Naive thymus-derived CD4-positive, alpha-beta T cell (primary cell): Measurements from ENCODE around the gene HSPA6. TPM values are rescaled to one million over a fixed set of nuclear protein-coding genes. Genes with fewer than 3 reads are reported as not detected.
A peak's percentile ranks its signal among the peaks of the same experiment; 100 is the strongest.

Experiments
- ATAC-seq: fragments of 150-1000 bp; cut with Tn5 transposase; 2 replicates; pipeline ENCODE4 v1.10.0; 2021; ENCODE audit warnings: mild to moderate bottlenecking, moderate library complexity
- CTCF ChIA-PET: fragments of 350-600 bp; sonication (Branson Sonifier 250); formaldehyde crosslinking; loops from one replicate; lab custom pipeline; 2021; ENCODE audit warnings: antibody characterized with exemption; lab: Charles Lee
- POLR2A ChIA-PET: fragments of 350-600 bp; sonication (Branson Sonifier 250); formaldehyde crosslinking; loops from one replicate; lab custom pipeline; 2021; ENCODE audit warnings: antibody characterized with exemption, inconsistent platforms; lab: Charles Lee
- DNase-seq, 9 donors: peaks; one replicate each; pipeline versions ENCODE4 v3.0.0 to v3.0.0-alpha.2; 2020 to 2022; ENCODE audit warnings: mixed read lengths in 1 of 9
- H3K27ac ChIP-seq: one replicate; pipeline ENCODE4 v1.7.0; 2013; ENCODE audit warnings: mild to moderate bottlenecking, low read depth, low read length, moderate library complexity
- H3K27me3 ChIP-seq, 2 donors: one replicate each; pipeline ENCODE4 v1.7.0; 2013; ENCODE audit warnings: low read length in 2 of 2, mild to moderate bottlenecking in 2 of 2, moderate library complexity in 2 of 2; ENCODE audit not compliant: control insufficient read depth in 2 of 2, insufficient read depth in 2 of 2
- H3K36me3 ChIP-seq, 3 experiments: 1 replicate in 2 of 3; 2 replicates in 1 of 3; pipeline ENCODE4 v1.7.0; 2013; ENCODE audit warnings: low read length in 3 of 3, mild to moderate bottlenecking in 3 of 3, moderate library complexity in 1 of 3; ENCODE audit not compliant: insufficient read depth in 3 of 3, control insufficient read depth in 2 of 3
- H3K4me1 ChIP-seq, 2 donors: one replicate each; pipeline ENCODE4 v1.7.0; 2013; ENCODE audit warnings: low read length in 2 of 2, mild to moderate bottlenecking in 2 of 2, moderate library complexity in 1 of 2; ENCODE audit not compliant: control insufficient read depth in 2 of 2, insufficient read depth in 2 of 2
- H3K4me3 ChIP-seq: 2 replicates; pipeline ENCODE4 v1.7.0; 2013; ENCODE audit warnings: mild to moderate bottlenecking, low read length
- H3K9me3 ChIP-seq, 3 experiments: 1 replicate in 2 of 3; 2 replicates in 1 of 3; pipeline ENCODE4 v1.7.0; 2013; ENCODE audit warnings: low read length in 3 of 3; ENCODE audit not compliant: control insufficient read depth in 2 of 3
- H3K27ac Mint-ChIP-seq, 9 donors: one replicate each; pipeline ENCODE4 v1.8.0; 2020 to 2022; ENCODE audit warnings: mixed read lengths in 9 of 9, mild to moderate bottlenecking in 8 of 9, moderate library complexity in 5 of 9, inconsistent platforms in 2 of 9
- H3K27me3 Mint-ChIP-seq, 5 donors: one replicate each; pipeline ENCODE4 v1.8.0; 2021 to 2022; ENCODE audit warnings: mixed read lengths in 5 of 5, mild to moderate bottlenecking in 1 of 5
- H3K36me3 Mint-ChIP-seq, 5 donors: one replicate each; pipeline ENCODE4 v1.8.0; 2020 to 2022; ENCODE audit warnings: mixed read lengths in 5 of 5, mild to moderate bottlenecking in 3 of 5, inconsistent platforms in 1 of 5
- H3K4me1 Mint-ChIP-seq, 7 donors: one replicate each; pipeline ENCODE4 v1.8.0; 2020 to 2022; ENCODE audit warnings: mixed read lengths in 7 of 7, mild to moderate bottlenecking in 3 of 7, inconsistent platforms in 1 of 7
- H3K4me3 Mint-ChIP-seq, 10 donors: one replicate each; pipeline ENCODE4 v1.8.0; 2020 to 2022; ENCODE audit warnings: mild to moderate bottlenecking in 10 of 10, mixed read lengths in 10 of 10, moderate library complexity in 6 of 10, inconsistent platforms in 2 of 10
- H3K9me3 Mint-ChIP-seq, 11 donors: one replicate each; pipeline ENCODE4 v1.8.0; 2020 to 2022; ENCODE audit warnings: mixed read lengths in 11 of 11, mild to moderate bottlenecking in 4 of 11, inconsistent platforms in 1 of 11, moderate library complexity in 1 of 11
- intact Hi-C, 2 donors: fragments of 100-400 bp; cut with micrococcal nuclease; formaldehyde crosslinking; loops; one replicate each; pipeline ENCODE4 v1.15.1; 2023
- polyA plus RNA-seq, 2 donors: library from polyadenylated mRNA; unstranded; fragments of 300-500 nt; fragmentation: Illumina TruSeq; gene quantifications; one replicate each; pipeline ENCODE4 v1.2.3, GENCODE V29; 2021
- total RNA-seq, 6 experiments: library from RNA in 5 of 6; stranded (reverse) in 5 of 6; gene quantifications; 1 replicate in 5 of 6; 2 replicates in 1 of 6; pipeline ENCODE4 v1.2.3 and lab custom pipeline; 2021 to 2026

Gene HSPA6
- total and polyA plus RNA-seq, 7 experiments from 2014 or later = 0.32 to 3.5 (median 0.89) TPM; not detected in 2

- intact Hi-C loops = no loop called here
- H3K9me3 Mint-ChIP-seq = no peaks in the 10 kb centered on the region
- Histone ChIP-seq H3K4me1 (no peaks in the 10 kb centered on the region), H3K36me3 (no peaks in the 10 kb centered on the region), H3K27me3 (no peaks in the 10 kb centered on the region), H3K9me3 (no peaks in the 10 kb centered on the region), H3K27ac (no peak overlapping the region), H3K4me3 (no peak overlapping the region)
- no peaks in the 10 kb centered on the region for H3K36me3 Mint-ChIP-seq
- peaks cover 5 to 19% (median 5%) of the 10 kb centered on the region in 7 donors for H3K4me1 Mint-ChIP-seq
- H3K27ac Mint-ChIP-seq = no peak overlapping the region
- no peak for DNase-seq
- H3K27me3 Mint-ChIP-seq = peaks cover 23 to 58% (median 43%) of the 10 kb centered on the region in 5 donors
- POLR2A ChIA-PET = no interaction called here
- CTCF ChIA-PET = no interaction called here
- ATAC-seq = no peak
- H3K4me3 Mint-ChIP-seq = no peak overlapping the region
These were observed 21.5 kb upstream of the HSPA6 start for GRCh38 chr1:161502641-161503393.

GRCh38 chr1:161503394-161503748, 21.0 kb upstream of the HSPA6 start:
- ATAC-seq = no peak
- Histone ChIP-seq H3K4me1 (no peaks in the 10 kb centered on the region), H3K27me3 (no peaks in the 10 kb centered on the region), H3K27ac (no peak overlapping the region), H3K4me3 (no peak overlapping the region), H3K36me3 (no peaks in the 10 kb centered on the region), H3K9me3 (no peaks in the 10 kb centered on the region)
- no peak for DNase-seq
- Mint-ChIP-seq H3K4me3 (no peak overlapping the region), H3K27me3 (peaks cover 23 to 55% (median 37%) of the 10 kb centered on the region in 5 donors), H3K27ac (no peak overlapping the region), H3K36me3 (no peaks in the 10 kb centered on the region), H3K9me3 (no peaks in the 10 kb centered on the region), H3K4me1 (peaks cover 5 to 19% (median 5%) of the 10 kb centered on the region in 7 donors)
- ChIA-PET POLR2A (no interaction called here), CTCF (no interaction called here)
- intact Hi-C loops = no loop called here

GRCh38 chr1:161505686-161506085, 18.7 kb upstream of the HSPA6 start:
- Mint-ChIP-seq H3K4me3 (no peak overlapping the region), H3K27ac (no peak overlapping the region), H3K36me3 (no peaks in the 10 kb centered on the region), H3K27me3 (peaks cover 18 to 35% (median 25%) of the 10 kb centered on the region in 5 donors), H3K4me1 (peaks cover 0 to 13% (median 3%) of the 10 kb centered on the region in 7 donors), H3K9me3 (no peaks in the 10 kb centered on the region)
- Histone ChIP-seq H3K4me1 (no peaks in the 10 kb centered on the region), H3K27me3 (no peaks in the 10 kb centered on the region), H3K27ac (no peak overlapping the region), H3K36me3 (no peaks in the 10 kb centered on the region), H3K9me3 (no peaks in the 10 kb centered on the region), H3K4me3 (no peak overlapping the region)
- intact Hi-C loops = no loop called here
- POLR2A ChIA-PET = no interaction called here
- CTCF ChIA-PET = no interaction called here
- ATAC-seq = no peak
- DNase-seq = no peak

GRCh38 chr1:161506336-161507223, 17.8 kb upstream of the HSPA6 start:
- ChIA-PET CTCF (no interaction called here), POLR2A (no interaction called here)
- DNase-seq = no peak
- H3K36me3 Mint-ChIP-seq = no peaks in the 10 kb centered on the region
- H3K4me3 ChIP-seq = no peak overlapping the region
- no peaks in the 10 kb centered on the region for H3K9me3 ChIP-seq
- no peak overlapping the region for H3K27ac Mint-ChIP-seq
- ATAC-seq = peak; percentile 68
- H3K36me3 ChIP-seq = no peaks in the 10 kb centered on the region
- H3K9me3 Mint-ChIP-seq = no peaks in the 10 kb centered on the region
- H3K4me1 ChIP-seq = no peaks in the 10 kb centered on the region
- intact Hi-C loops = no loop called here
- H3K4me1 Mint-ChIP-seq = peaks cover 0 to 13% (median 3%) of the 10 kb centered on the region in 7 donors
- H3K4me3 Mint-ChIP-seq = no peak overlapping the region
- H3K27ac ChIP-seq = no peak overlapping the region
- H3K27me3 Mint-ChIP-seq = peaks cover 18 to 27% (median 21%) of the 10 kb centered on the region in 5 donors
- H3K27me3 ChIP-seq = no peaks in the 10 kb centered on the region

- H3K27ac Mint-ChIP-seq = no peak overlapping the region
- peaks cover 11 to 14% (median 13%) of the 10 kb centered on the region in 5 donors for H3K27me3 Mint-ChIP-seq
- CTCF ChIA-PET = no interaction called here
- no peaks in the 10 kb centered on the region for H3K27me3 ChIP-seq
- no peak overlapping the region for H3K4me3 Mint-ChIP-seq
- no peaks in the 10 kb centered on the region for H3K9me3 Mint-ChIP-seq
- H3K4me3 ChIP-seq = no peak overlapping the region
- ATAC-seq = no peak
- H3K36me3 Mint-ChIP-seq = no peaks in the 10 kb centered on the region
- DNase-seq = no peak
- H3K9me3 ChIP-seq = no peaks in the 10 kb centered on the region
- intact Hi-C loops = loop anchor here in 1 of 2 donors (5.0 kb wide), 1 partner anchor 87 kb away; no protein-coding TSS in a partner anchor
- H3K4me1 ChIP-seq = no peaks in the 10 kb centered on the region
- no peaks in the 10 kb centered on the region for H3K36me3 ChIP-seq
- POLR2A ChIA-PET = no interaction called here
- H3K4me1 Mint-ChIP-seq = peaks cover 0 to 13% (median 3%) of the 10 kb centered on the region in 7 donors
- H3K27ac ChIP-seq = no peak overlapping the region
These were observed 13.9 kb upstream of the HSPA6 start for GRCh38 chr1:161510477-161510876.

GRCh38 chr1:161511018-161511755, 13.2 kb upstream of the HSPA6 start:
- peaks cover 0 to 8% (median 3%) of the 10 kb centered on the region in 7 donors for H3K4me1 Mint-ChIP-seq
- intact Hi-C loops = loop anchor here in 1 of 2 donors (5.0 kb wide), 1 partner anchor 86 kb away; no protein-coding TSS in a partner anchor
- Histone ChIP-seq H3K4me3 (no peak overlapping the region), H3K36me3 (no peaks in the 10 kb centered on the region), H3K4me1 (no peaks in the 10 kb centered on the region), H3K27ac (no peak overlapping the region), H3K9me3 (no peaks in the 10 kb centered on the region), H3K27me3 (no peaks in the 10 kb centered on the region)
- ChIA-PET CTCF (no interaction called here), POLR2A (no interaction called here)
- no peak overlapping the region for H3K27ac Mint-ChIP-seq
- H3K9me3 Mint-ChIP-seq = no peaks in the 10 kb centered on the region
- ATAC-seq (no peak), DNase-seq (no peak)
- no peaks in the 10 kb centered on the region for H3K36me3 Mint-ChIP-seq
- peaks cover 8 to 13% (median 10%) of the 10 kb centered on the region in 5 donors for H3K27me3 Mint-ChIP-seq
- no peak overlapping the region for H3K4me3 Mint-ChIP-seq
